RWPE1 (cell line): ENCODE results near the gene C9orf72.

Experiments used
- CTCF ChIA-PET: fragments of 350-600 bp; sonication (Branson Sonifier 250); formaldehyde crosslinking; extraction: SDS; loops from one replicate; lab custom pipeline; 2021; lab: Yijun Ruan, JAX
- POLR2A ChIA-PET: fragments of 400-600 bp; formaldehyde crosslinking; extraction: SDS; loops from one replicate; lab custom pipeline; 2020; ENCODE audit warnings: antibody characterized with exemption; ENCODE audit not compliant: low non-redundant PET; lab: Yijun Ruan, JAX
- DNase-seq: peaks from one replicate; pipeline ENCODE4 v3.0.0; 2012; ENCODE audit warnings: low spot score
- H3K27ac ChIP-seq: fragments of 450-650 bp; 2 replicates; pipeline ENCODE4 v1.5.1; 2017
- CTCF ChIP-seq: fragments of 450-650 bp; conservative IDR thresholded peaks from 2 replicates; pipeline ENCODE4 v1.5.1; 2017; ENCODE audit warnings: low read depth, mild to moderate bottlenecking

Gene C9orf72

GRCh38 chr9:27563738-27564430 lies 9.4 kb downstream of the C9orf72 start:
- DNase-seq: no peak
- ChIA-PET POLR2A (no interaction called here), CTCF (no interaction called here)

GRCh38 chr9:27561685-27562084 lies 11.6 kb downstream of the C9orf72 start:
- DNase-seq: no peak
- CTCF ChIA-PET: interaction anchor here (0.7 kb wide), 1 partner anchor 11 kb away, joined by 3 read pairs; no protein-coding TSS in a partner anchor
- H3K27ac ChIP-seq: no peak overlapping the region
- POLR2A ChIA-PET: no interaction called here
- TF ChIP-seq CTCF: no peak

More at GRCh38 chr9:27563738-27564430, 9.4 kb downstream of the C9orf72 start:
- no peak overlapping the region for H3K27ac ChIP-seq
- no peak for TF ChIP-seq CTCF

- DNase-seq: no peak
- no peak overlapping the region for H3K27ac ChIP-seq
- CTCF ChIA-PET: no interaction called here
- POLR2A ChIA-PET: no interaction called here
- TF ChIP-seq CTCF: no peak
Observed at GRCh38 chr9:27560457-27560856, 12.8 kb downstream of the C9orf72 start.

GRCh38 chr9:27558307-27558706 lies 15.0 kb downstream of the C9orf72 start:
- no peak for DNase-seq
- H3K27ac ChIP-seq: no peak overlapping the region
- ChIA-PET CTCF (interaction anchor here (0.7 kb wide), 1 partner anchor 463 kb away, joined by 3 read pairs; no protein-coding TSS in a partner anchor), POLR2A (no interaction called here)
- TF ChIP-seq CTCF: no peak

GRCh38 chr9:27556470-27556869 lies 16.8 kb downstream of the C9orf72 start:
- TF ChIP-seq CTCF: no peak
- ChIA-PET POLR2A (no interaction called here), CTCF (no interaction called here)
- no peak overlapping the region for H3K27ac ChIP-seq
- no peak for DNase-seq

GRCh38 chr9:27554712-27555111 lies 18.6 kb downstream of the C9orf72 start:
- H3K27ac ChIP-seq: no peak overlapping the region
- no peak for TF ChIP-seq CTCF
- DNase-seq: no peak
- CTCF ChIA-PET: interaction anchor here (2.7 kb wide), 1 partner anchor 221 kb away, joined by 6 read pairs; no protein-coding TSS in a partner anchor
- POLR2A ChIA-PET: no interaction called here
